Bronchial epithelial cell (primary cell): ENCODE data around the gene RELA. TPM values are rescaled to one million over a fixed set of nuclear protein-coding genes. Genes with fewer than 3 reads are reported as not detected.
"Not testable (repeated sequence)": the region's sequence is repeated elsewhere in the genome, so short reads cannot be mapped to it uniquely, and the experiment has no call there.

Experiments used
- DNase-seq: peaks from one replicate; pipeline ENCODE4 v3.0.0-alpha.2; 2010; ENCODE audit warnings: low read depth
- FAIRE-seq: peaks from 2 replicates; lab custom pipeline; 2011; peaks lifted over from hg19 to GRCh38; lab: Jason Lieb, UNC
- H3K27me3 ChIP-seq: 2 replicates; pipeline ENCODE4 v1.5.1; 2011; ENCODE audit warnings: low read length; ENCODE audit not compliant: control insufficient read depth, insufficient read depth
- H3K36me3 ChIP-seq: 2 replicates; pipeline ENCODE4 v1.5.1; 2011; ENCODE audit warnings: low read length; ENCODE audit not compliant: control insufficient read depth, insufficient read depth
- H3K4me3 ChIP-seq: 2 replicates; pipeline ENCODE4 v1.5.1; 2011; ENCODE audit warnings: mild to moderate bottlenecking, low read depth, low read length, control low read depth
- total RNA-seq: library from RNA; depleted of rRNA; stranded (reverse); fragments of >200 nt; gene quantifications from 2 replicates; pipeline ENCODE4 v1.2.1, GENCODE V29; 2014
- TF ChIP-seq, protein P1 (sequence below): IDR thresholded peaks from 2 replicates; pipeline ENCODE4 v1.5.1; 2011; ENCODE audit warnings: mild to moderate bottlenecking, moderate library complexity, low read length, control low read depth, inconsistent platforms; ENCODE audit not compliant: insufficient read depth, severe bottlenecking

RELA gene
- total RNA-seq, 1 donor from 2014 or later, result 9.5 TPM

DNA sequence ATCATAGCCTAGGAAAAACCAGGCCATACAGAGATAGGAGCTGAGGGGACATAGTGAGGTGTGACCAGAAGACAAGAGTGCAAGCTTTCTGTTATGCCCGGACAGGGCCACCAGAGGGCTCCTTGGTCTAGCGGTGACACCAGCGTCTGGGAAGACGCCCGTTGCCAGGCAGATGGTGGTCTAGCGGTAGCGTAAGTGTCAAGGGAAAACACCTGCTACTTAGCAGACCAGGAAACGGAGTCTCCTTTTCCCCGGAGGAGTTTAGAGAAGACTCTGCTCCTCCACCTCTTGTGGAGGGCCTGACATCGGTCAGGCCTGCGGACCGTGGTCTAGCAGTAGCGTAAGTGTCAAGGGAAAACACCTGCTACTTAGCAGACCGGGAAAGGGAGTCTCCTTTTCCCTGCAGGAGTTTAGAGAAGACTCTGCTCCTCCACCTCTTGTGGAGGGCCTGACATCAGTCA is 43.6 kb upstream of the RELA start:
- FAIRE-seq, H3K27me3 ChIP-seq: not testable (repeated sequence)
- peak; percentile 19 for DNase-seq

DNA sequence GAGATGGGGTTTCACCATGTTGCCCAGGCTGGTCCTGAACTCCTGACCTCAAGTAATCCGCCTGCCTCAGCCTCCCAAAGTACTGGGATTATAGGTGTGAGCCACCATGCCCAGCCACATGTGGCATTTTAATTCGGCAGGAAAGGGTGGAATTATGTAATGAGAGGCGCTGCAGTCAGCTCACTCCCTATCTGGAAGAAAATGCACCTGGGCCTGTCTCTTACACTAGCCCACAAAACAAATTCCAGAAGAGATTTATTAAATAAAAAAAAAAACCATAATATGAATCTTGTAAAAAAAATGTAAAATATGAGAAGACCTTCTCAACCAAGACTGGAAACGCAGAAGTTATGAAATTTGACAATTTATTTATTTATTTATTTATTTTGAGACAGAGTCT is 41.1 kb upstream of the RELA start:
- Histone ChIP-seq H3K4me3 (no peak overlapping the region), H3K36me3 (no peaks in the 10 kb centered on the region), H3K27me3 (no peaks in the 10 kb centered on the region)
- TF ChIP-seq, protein P1, sequence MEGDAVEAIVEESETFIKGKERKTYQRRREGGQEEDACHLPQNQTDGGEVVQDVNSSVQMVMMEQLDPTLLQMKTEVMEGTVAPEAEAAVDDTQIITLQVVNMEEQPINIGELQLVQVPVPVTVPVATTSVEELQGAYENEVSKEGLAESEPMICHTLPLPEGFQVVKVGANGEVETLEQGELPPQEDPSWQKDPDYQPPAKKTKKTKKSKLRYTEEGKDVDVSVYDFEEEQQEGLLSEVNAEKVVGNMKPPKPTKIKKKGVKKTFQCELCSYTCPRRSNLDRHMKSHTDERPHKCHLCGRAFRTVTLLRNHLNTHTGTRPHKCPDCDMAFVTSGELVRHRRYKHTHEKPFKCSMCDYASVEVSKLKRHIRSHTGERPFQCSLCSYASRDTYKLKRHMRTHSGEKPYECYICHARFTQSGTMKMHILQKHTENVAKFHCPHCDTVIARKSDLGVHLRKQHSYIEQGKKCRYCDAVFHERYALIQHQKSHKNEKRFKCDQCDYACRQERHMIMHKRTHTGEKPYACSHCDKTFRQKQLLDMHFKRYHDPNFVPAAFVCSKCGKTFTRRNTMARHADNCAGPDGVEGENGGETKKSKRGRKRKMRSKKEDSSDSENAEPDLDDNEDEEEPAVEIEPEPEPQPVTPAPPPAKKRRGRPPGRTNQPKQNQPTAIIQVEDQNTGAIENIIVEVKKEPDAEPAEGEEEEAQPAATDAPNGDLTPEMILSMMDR, result no peak
- DNase-seq (no peak), FAIRE-seq (no peak)

More for the DNA sequence above, 43.6 kb upstream of the RELA start:
- TF ChIP-seq, protein P1, result peak; percentile 44
- H3K36me3 ChIP-seq, H3K4me3 ChIP-seq: not testable (repeated sequence)

DNA sequence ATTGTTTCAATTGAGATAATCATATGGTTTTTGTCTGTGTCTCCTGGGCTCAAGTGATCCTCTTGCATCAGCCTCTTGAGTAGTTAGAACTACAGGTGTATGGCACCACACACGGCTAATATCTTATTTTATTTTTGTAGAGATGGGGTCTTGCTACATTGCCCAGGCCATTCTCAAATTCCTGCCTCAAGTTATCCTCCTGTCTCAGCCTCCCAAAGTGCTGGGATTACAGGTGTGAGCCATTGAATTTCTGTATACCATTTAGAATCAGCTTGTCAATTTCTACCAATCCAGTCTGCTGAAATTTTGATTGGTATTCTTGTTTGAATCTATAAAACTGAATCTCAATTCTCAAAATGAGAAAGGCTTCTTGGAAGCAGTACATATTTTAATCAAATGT is 39.0 kb upstream of the RELA start:
- DNase-seq (no peak), FAIRE-seq (no peak)
- Histone ChIP-seq H3K4me3 (no peak overlapping the region), H3K27me3 (no peaks in the 10 kb centered on the region), H3K36me3 (no peaks in the 10 kb centered on the region)
- TF ChIP-seq, protein P1, result no peak

DNA sequence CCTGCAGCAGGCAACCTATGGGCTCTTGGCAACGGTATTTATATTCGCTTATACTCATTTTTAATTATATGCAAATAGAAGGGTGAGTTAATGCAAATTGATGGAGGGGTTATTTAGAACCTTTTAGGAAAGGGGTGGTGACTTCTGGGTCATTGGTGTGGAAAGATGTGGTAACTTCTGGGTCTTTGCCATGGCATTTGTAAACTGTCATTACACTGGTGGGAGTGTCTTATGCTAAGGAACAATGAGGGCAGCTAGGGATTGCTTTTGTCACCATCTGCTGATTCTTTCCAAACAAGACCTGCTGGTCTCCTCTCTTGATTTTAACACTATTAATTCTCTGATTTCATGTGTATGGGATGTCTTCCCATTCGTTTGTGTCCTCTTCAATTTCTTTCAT is 37.7 kb upstream of the RELA start:
- DNase-seq, result no peak
- TF ChIP-seq, protein P1, result no peak
- H3K36me3 ChIP-seq, result no peaks in the 10 kb centered on the region
- H3K4me3 ChIP-seq, result no peak overlapping the region
- FAIRE-seq, result no peak
- no peaks in the 10 kb centered on the region for H3K27me3 ChIP-seq

DNA sequence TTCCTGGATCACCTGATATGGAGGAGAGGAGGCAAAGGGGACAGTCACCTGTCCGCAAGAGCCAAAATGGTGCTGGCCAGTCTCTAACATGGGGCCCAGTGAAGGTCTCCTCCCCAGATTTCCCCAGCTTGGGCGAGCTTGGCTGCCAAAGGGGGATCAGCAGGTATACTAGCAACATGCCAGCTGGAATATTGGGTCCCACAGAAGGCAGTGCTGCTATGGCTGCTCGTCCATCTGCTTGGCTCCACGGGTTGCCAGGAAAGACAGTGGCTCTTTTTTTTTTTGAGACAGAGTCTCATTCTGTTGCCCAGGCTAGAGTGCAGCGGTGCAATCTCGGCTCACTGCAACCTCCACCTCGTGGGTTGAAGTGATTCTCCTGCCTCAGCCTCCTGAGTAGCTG is 36.6 kb upstream of the RELA start:
- DNase-seq (no peak), FAIRE-seq (no peak)
- TF ChIP-seq, protein P1, result no peak
- no peaks in the 10 kb centered on the region for H3K27me3 ChIP-seq
- no peak overlapping the region for H3K4me3 ChIP-seq
- H3K36me3 ChIP-seq, result no peaks in the 10 kb centered on the region

DNA sequence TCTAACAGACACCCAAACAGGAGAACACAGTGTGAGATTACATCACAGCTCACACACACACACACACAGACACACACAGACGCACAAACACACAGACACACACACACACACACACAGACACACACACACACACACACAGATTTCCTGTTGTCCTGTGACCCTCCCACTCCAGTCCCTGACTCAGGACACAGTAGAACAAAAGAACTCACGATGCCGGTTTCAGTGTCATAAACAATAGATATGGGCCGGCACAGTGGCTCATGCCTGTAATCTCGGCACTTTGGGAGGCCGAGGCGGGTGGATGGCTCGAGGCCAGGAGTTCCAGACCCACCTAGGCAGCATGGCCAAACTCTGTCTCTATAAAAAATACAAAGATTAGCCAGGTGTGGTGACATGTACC is 35.5 kb upstream of the RELA start:
- TF ChIP-seq, protein P1, result no peak
- no peak overlapping the region for H3K4me3 ChIP-seq
- FAIRE-seq (no peak), DNase-seq (no peak)
- no peaks in the 10 kb centered on the region for H3K36me3 ChIP-seq
- H3K27me3 ChIP-seq, result peaks cover 5% of the 10 kb centered on the region
